ENCODE measurements around the gene BCAS3.

The BCAS3 gene

DNA sequence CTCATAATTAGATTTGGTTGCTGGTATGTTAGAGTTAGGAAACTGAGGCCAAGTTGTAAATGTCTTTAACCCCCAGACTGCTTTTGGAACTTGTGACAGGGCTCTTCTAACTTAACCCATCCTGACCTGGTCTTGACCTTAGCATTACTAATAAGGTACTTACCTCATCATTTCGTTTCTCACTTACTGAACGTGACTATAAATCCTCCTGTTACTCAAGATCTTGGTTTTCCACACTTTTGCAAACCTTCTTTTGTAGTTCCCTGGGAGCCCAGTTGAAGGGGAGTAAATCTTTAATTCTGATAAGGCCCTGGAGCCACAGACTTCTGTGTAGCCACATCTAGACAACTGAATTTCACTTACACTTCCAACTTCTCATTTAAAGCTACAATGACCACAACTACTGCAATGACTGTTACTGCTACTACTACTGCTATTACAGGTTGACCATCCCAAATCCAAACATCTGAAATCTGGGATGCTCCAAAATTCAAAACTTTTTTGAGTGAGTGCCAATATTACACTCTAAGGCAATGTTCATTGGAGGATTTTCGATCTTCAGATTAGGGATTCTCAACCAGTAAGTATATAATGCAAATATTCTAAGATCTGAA, 473.1 kb downstream of the BCAS3 start:
- Histone ChIP-seq H3K27me3 (ENCODE audit: control insufficient read depth in 1 of 2, insufficient read depth in 2 of 2, low read length in 2 of 2) (no peaks in the 10 kb centered on the region), H3K27ac (ENCODE audit: low read depth, low read length) (no peak overlapping the region), H3K4me3 (ENCODE audit: low read depth in 1 of 2, low read length in 2 of 2) (no peak overlapping the region), H3K9me3 (ENCODE audit: low read length) (no peaks in the 10 kb centered on the region), H3K4me1 (ENCODE audit: insufficient read depth, low read length) (no peaks in the 10 kb centered on the region), H3K9ac (ENCODE audit: low read length) (no peak overlapping the region), H3K36me3 (ENCODE audit: insufficient read depth, low read length) (no peaks in the 10 kb centered on the region)

DNA sequence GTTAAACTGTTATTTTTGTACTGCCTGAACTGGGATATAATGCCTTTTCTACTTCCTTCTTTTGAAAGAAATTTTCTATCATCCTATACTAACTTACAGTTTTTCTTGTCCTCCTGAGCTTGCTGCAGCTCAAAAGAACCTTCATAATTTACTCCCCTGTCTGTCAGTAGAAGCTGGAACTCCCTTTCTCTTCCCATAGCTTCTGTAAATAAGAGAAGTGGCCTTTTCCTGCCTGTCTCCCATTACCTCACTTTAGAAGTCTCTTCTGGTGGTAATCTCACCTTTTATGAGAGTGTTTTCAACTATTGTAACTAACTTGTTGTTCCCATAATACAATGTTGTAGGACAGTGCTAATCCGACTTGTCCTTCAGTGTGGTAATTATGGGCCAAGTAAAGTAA, 475.2 kb downstream of the BCAS3 start:
- Histone ChIP-seq H3K27ac (ENCODE audit: low read depth, low read length) (no peak overlapping the region), H3K9ac (ENCODE audit: low read length) (no peak overlapping the region), H3K36me3 (ENCODE audit: insufficient read depth, low read length) (no peaks in the 10 kb centered on the region), H3K9me3 (ENCODE audit: low read length) (no peaks in the 10 kb centered on the region), H3K27me3 (ENCODE audit: control insufficient read depth in 1 of 2, insufficient read depth in 2 of 2, low read length in 2 of 2) (no peaks in the 10 kb centered on the region), H3K4me3 (ENCODE audit: low read depth in 1 of 2, low read length in 2 of 2) (no peak overlapping the region), H3K4me1 (ENCODE audit: insufficient read depth, low read length) (no peaks in the 10 kb centered on the region)

DNA sequence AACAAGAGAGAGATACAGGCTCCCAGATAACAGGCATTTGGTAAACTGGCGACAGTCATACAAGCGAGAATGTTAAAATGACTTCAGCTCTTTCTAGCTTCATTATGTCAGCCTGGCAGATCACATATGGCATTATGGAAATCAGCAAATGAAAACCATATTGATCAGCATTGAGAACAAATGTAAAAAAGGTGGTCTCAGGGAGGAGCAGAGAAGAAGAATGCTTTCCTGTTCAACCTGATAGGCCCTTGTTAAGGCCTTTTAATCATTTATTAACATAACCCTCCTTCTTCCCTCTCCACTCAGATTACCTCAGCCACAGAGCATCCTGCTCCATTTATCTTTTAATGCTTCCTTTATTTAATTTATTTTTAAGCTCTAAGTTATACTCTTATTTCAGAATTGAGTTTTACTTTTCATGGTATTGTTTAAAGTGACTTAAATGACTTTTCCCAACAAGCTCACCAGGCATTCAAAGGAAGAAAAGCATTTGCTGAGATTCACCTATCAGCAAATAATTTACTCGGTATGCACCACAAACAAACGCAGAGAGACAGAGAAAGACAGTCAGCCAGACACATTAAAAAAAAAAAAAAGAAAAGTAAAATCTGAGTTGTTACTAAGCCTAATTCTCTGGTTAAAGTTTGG, 478.1 kb downstream of the BCAS3 start:
- Histone ChIP-seq H3K27me3 (ENCODE audit: control insufficient read depth in 1 of 2, insufficient read depth in 2 of 2, low read length in 2 of 2) (no peaks in the 10 kb centered on the region), H3K4me1 (ENCODE audit: insufficient read depth, low read length) (no peaks in the 10 kb centered on the region), H3K27ac (ENCODE audit: low read depth, low read length) (no peak overlapping the region), H3K36me3 (ENCODE audit: insufficient read depth, low read length) (no peaks in the 10 kb centered on the region), H3K9me3 (ENCODE audit: low read length) (no peaks in the 10 kb centered on the region), H3K4me3 (ENCODE audit: low read depth in 1 of 2, low read length in 2 of 2) (no peak overlapping the region), H3K9ac (ENCODE audit: low read length) (no peak overlapping the region)

DNA sequence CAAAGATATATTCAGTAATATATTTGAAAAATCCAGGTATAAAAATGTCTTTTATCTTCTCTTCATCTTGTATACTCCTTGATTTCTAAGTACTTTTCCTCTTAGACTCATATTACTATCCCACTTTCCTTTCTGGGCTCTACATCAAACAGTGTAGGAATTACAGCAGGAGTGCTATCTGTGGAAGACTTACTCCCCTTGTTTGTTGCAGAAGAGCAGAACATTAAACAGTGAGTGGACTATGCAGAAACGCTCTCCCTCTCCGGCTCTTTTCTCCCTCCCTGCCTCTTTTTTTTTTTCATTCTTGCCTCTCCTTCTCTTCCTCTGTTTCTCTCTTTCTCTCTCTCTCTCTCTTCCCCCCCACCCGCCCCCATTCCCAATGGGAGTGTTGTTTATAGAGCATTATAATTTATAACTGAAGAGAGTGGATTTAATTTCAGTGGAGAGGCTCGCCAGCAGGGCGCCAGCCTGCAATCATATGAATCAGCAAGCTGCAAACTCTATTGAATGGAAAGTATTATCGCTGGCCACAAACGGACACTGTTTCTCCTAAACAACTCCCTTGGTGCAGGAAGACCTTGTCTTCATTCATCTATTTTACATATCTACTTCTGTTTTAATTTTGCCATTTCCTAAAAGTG, 479.7 kb downstream of the BCAS3 start:
- H3K9ac ChIP-seq (ENCODE audit: low read length) = no peak overlapping the region
- no peaks in the 10 kb centered on the region for H3K27me3 ChIP-seq (ENCODE audit: control insufficient read depth in 1 of 2, insufficient read depth in 2 of 2, low read length in 2 of 2)
- no peak overlapping the region for H3K27ac ChIP-seq (ENCODE audit: low read depth, low read length)
- H3K9me3 ChIP-seq (ENCODE audit: low read length) = no peaks in the 10 kb centered on the region
- H3K4me3 ChIP-seq (ENCODE audit: low read depth in 1 of 2, low read length in 2 of 2) = no peak overlapping the region
- H3K4me1 ChIP-seq (ENCODE audit: insufficient read depth, low read length) = no peaks in the 10 kb centered on the region
- no peaks in the 10 kb centered on the region for H3K36me3 ChIP-seq (ENCODE audit: insufficient read depth, low read length)

DNA sequence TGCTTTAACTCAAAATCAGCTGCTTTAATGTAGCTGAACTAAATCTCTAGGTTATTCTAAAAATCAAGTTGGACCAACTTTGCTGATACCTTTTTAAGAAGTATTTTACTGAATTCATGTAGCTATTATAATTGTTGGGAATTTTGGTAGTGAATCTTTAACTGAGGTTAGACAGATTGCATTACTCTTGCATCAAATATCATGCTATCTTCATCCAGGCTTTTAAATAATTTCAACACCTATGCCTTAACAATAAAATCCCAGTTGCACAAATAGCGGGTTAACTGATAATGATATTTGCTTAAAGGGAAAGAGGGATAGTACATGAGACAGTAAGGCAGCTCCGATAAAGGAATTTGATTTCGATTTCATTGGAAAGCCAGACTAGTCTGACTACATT, 480.7 kb downstream of the BCAS3 start:
- no peak overlapping the region for H3K9ac ChIP-seq (ENCODE audit: low read length)
- H3K27me3 ChIP-seq (ENCODE audit: control insufficient read depth in 1 of 2, insufficient read depth in 2 of 2, low read length in 2 of 2) = no peaks in the 10 kb centered on the region
- H3K4me3 ChIP-seq (ENCODE audit: low read depth in 1 of 2, low read length in 2 of 2) = no peak overlapping the region
- no peaks in the 10 kb centered on the region for H3K4me1 ChIP-seq (ENCODE audit: insufficient read depth, low read length)
- H3K36me3 ChIP-seq (ENCODE audit: insufficient read depth, low read length) = no peaks in the 10 kb centered on the region
- no peaks in the 10 kb centered on the region for H3K9me3 ChIP-seq (ENCODE audit: low read length)
- no peak overlapping the region for H3K27ac ChIP-seq (ENCODE audit: low read depth, low read length)

DNA sequence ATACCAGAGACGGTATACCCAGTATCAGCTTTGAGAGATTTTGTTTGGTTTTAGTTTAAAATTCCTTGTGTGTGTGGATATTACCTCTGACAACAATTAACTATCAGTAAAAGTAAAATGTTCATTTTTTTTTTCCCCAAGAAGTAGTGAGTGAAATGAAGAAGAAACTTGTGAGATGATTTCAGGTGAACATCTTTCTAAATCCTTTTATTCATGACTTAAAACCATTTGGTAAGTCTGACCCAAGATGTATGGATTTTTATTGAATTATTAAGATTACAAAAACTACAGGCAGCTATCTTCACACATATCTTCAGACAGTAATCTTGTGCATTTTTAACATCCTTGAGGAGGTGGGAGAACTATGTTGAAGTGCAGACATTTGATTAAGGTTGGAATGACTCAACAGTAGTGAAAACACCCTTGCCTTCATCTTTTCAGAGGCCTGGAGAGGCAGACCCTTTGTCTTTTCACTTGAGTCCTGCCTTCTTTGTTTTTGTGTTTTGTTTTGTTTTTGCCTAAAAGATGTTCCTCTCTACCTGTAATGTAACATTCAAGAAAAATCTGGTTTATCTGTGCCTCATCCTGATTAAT, 481.7 kb downstream of the BCAS3 start:
- H3K4me1 ChIP-seq (ENCODE audit: insufficient read depth, low read length) = no peaks in the 10 kb centered on the region
- no peaks in the 10 kb centered on the region for H3K9me3 ChIP-seq (ENCODE audit: low read length)
- no peaks in the 10 kb centered on the region for H3K36me3 ChIP-seq (ENCODE audit: insufficient read depth, low read length)
- no peak overlapping the region for H3K4me3 ChIP-seq (ENCODE audit: low read depth in 1 of 2, low read length in 2 of 2)
- H3K9ac ChIP-seq (ENCODE audit: low read length) = no peak overlapping the region
- H3K27ac ChIP-seq (ENCODE audit: low read depth, low read length) = no peak overlapping the region
- no peaks in the 10 kb centered on the region for H3K27me3 ChIP-seq (ENCODE audit: control insufficient read depth in 1 of 2, insufficient read depth in 2 of 2, low read length in 2 of 2)

DNA sequence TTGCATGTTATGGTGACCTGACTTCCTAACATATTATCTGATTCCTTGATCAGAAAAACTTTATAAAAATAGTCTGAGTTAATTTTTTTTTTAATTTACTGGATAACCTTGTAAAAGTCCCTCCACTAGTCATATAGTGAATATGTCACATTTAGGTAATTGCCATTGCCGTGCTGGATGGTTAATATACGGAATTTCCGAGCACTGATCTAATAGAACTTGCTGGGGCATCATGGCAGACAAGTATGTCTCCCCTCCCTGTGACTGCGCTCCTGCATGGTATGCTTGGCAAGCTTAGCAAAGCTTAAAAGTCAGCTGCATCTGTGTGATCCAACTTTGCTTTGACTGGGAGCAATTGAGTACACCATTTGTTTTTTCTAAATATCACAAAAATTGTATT, 482.6 kb downstream of the BCAS3 start:
- H3K4me3 ChIP-seq (ENCODE audit: low read depth in 1 of 2, low read length in 2 of 2) = no peak overlapping the region

DNA sequence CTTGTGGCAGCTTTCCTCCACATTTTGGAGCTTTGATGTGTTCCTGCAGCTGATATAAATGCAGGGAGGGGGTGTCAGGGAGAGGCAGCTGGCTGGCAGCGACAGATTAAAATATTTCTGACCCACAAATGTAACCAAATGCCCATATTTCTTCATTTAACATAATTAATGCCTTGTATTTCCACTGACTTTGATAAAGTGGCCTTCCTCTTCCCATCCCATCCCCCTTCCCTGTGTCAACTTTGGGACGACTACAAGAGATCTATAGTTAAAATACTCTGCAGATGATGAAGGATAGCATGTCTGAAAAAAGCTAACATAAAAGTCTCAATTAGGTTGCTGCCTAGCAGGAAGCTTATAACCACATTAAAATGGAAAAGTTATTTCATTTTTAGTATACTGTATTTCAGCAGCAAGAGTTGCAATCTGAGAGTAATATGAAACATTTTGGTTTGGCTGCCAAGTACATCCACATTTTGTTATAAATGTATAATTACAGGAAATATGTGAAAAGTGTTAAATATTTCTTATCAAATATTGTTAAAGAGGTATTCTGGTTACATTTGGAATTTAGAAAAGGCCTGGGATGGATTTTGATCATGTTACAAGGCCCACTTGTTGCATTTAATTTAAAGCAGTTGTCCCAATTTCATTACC, 483.3 kb downstream of the BCAS3 start:
- H3K9ac ChIP-seq (ENCODE audit: low read length) = no peak overlapping the region

More for the DNA sequence above, 482.6 kb downstream of the BCAS3 start:
- Histone ChIP-seq H3K4me1 (ENCODE audit: insufficient read depth, low read length) (no peaks in the 10 kb centered on the region), H3K9me3 (ENCODE audit: low read length) (no peaks in the 10 kb centered on the region), H3K36me3 (ENCODE audit: insufficient read depth, low read length) (no peaks in the 10 kb centered on the region), H3K27me3 (ENCODE audit: control insufficient read depth in 1 of 2, insufficient read depth in 2 of 2, low read length in 2 of 2) (no peaks in the 10 kb centered on the region), H3K27ac (ENCODE audit: low read depth, low read length) (no peak overlapping the region), H3K9ac (ENCODE audit: low read length) (no peak overlapping the region)

DNA sequence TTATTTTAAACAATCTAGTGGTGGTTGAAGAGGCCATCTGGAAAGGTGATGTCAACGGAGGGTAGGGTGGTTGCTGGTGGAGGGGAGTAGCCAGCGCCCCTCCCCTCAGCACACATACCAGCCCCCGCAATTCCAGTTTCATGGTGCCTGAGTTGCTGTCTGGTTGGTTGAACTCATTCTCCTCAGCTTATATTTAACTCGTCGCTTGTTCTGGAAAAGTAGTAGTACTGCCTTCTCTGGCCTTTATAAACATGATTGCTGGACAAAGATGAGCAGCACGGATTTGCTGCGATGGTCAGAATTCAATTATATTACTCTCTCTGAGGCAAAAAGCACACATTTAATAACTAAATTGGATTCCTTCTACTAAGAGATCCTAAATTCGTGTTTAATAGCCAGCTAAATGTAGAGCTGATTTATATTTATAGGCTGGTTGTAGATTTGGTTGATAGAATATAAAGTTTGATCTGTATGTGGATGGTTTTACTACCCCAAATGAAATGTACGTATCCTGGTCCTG, 484.0 kb downstream of the BCAS3 start:
- Histone ChIP-seq H3K4me1 (ENCODE audit: insufficient read depth, low read length) (no peaks in the 10 kb centered on the region), H3K9me3 (ENCODE audit: low read length) (no peaks in the 10 kb centered on the region), H3K27ac (ENCODE audit: low read depth, low read length) (no peak overlapping the region), H3K27me3 (ENCODE audit: control insufficient read depth in 1 of 2, insufficient read depth in 2 of 2, low read length in 2 of 2) (no peaks in the 10 kb centered on the region), H3K4me3 (ENCODE audit: low read depth in 1 of 2, low read length in 2 of 2) (no peak overlapping the region), H3K36me3 (ENCODE audit: insufficient read depth, low read length) (no peaks in the 10 kb centered on the region), H3K9ac (ENCODE audit: low read length) (no peak overlapping the region)

More for the DNA sequence above, 483.3 kb downstream of the BCAS3 start:
- H3K36me3 ChIP-seq (ENCODE audit: insufficient read depth, low read length) = no peaks in the 10 kb centered on the region
- no peaks in the 10 kb centered on the region for H3K4me1 ChIP-seq (ENCODE audit: insufficient read depth, low read length)
- no peaks in the 10 kb centered on the region for H3K27me3 ChIP-seq (ENCODE audit: control insufficient read depth in 1 of 2, insufficient read depth in 2 of 2, low read length in 2 of 2)
- no peak overlapping the region for H3K27ac ChIP-seq (ENCODE audit: low read depth, low read length)
- no peaks in the 10 kb centered on the region for H3K9me3 ChIP-seq (ENCODE audit: low read length)
- H3K4me3 ChIP-seq (ENCODE audit: low read depth in 1 of 2, low read length in 2 of 2) = no peak overlapping the region

DNA sequence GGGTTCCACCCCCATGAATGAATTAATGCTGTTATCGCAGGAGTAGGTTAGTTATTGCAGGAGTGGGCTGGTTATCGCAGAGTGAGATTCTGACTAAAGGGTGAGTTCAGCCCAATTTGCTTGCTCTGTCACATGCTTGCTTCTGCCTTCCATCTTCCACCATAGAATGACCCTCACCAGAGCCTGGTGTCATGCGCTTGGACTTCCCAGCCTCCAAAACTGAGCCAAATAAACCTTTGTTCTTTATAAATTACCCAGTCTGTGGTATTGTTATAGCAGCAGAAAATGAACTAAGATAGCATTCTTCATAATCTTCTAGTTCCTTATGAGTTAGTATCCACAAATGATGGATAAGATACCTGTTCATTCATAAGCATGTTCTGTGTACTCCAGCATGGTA, 486.9 kb downstream of the BCAS3 start:
- Histone ChIP-seq H3K9me3 (ENCODE audit: low read length) (no peaks in the 10 kb centered on the region), H3K27ac (ENCODE audit: low read depth, low read length) (no peak overlapping the region), H3K9ac (ENCODE audit: low read length) (no peak overlapping the region), H3K27me3 (ENCODE audit: control insufficient read depth in 1 of 2, insufficient read depth in 2 of 2, low read length in 2 of 2) (no peaks in the 10 kb centered on the region), H3K4me3 (ENCODE audit: low read depth in 1 of 2, low read length in 2 of 2) (no peak overlapping the region), H3K36me3 (ENCODE audit: insufficient read depth, low read length) (no peaks in the 10 kb centered on the region), H3K4me1 (ENCODE audit: insufficient read depth, low read length) (no peaks in the 10 kb centered on the region)

DNA sequence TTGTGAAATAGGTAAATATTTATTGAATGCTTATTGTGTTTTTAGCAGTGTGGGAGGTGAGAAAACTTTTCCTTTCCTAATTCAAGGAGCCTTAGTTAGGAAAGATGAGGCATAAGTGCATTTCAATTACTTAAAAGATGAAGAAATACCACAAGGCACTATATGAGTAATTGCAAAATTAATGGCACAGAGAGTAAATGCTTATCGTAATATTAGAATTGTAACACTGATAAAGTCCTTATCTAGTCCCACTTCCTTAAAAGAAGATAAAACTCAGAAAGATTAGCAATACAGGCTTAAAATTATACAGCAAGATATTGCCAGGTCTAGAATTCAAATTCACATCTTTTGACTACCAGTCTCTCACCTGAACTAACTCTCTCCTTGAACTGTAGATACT, 489.4 kb downstream of the BCAS3 start:
- Histone ChIP-seq H3K9me3 (ENCODE audit: low read length) (no peaks in the 10 kb centered on the region), H3K27me3 (ENCODE audit: control insufficient read depth in 1 of 2, insufficient read depth in 2 of 2, low read length in 2 of 2) (no peaks in the 10 kb centered on the region), H3K36me3 (ENCODE audit: insufficient read depth, low read length) (no peaks in the 10 kb centered on the region), H3K27ac (ENCODE audit: low read depth, low read length) (no peak overlapping the region), H3K9ac (ENCODE audit: low read length) (no peak overlapping the region), H3K4me3 (ENCODE audit: low read depth in 1 of 2, low read length in 2 of 2) (no peak overlapping the region), H3K4me1 (ENCODE audit: insufficient read depth, low read length) (no peaks in the 10 kb centered on the region)
